A549 (cell line): Measurements from ENCODE around the gene TAAR9. TPM values are rescaled to one million over a fixed set of nuclear protein-coding genes. Genes with fewer than 3 reads are reported as not detected.

Experiments used
- ATAC-seq, 2 experiments: fragments of 200-7000 bp in 1 of 2; fragments of >200 bp in 1 of 2; cut with Nextera tagmentation in 1 of 2; cut with Tn5 transposase in 1 of 2; 3 replicates each; pipeline versions ENCODE4 v1.8.0 to v1.9.1; 2018 to 2020; ENCODE audit warnings: mild to moderate bottlenecking in 1 of 2, moderate library complexity in 1 of 2
- CTCF ChIA-PET: fragments of 300-600 bp; sonication (Branson Sonifier 250); formaldehyde crosslinking; extraction: SDS; loops from one replicate; lab custom pipeline; 2021; ENCODE audit warnings: antibody characterized with exemption, inconsistent platforms; lab: Yijun Ruan, JAX
- POLR2A ChIA-PET: fragments of 350-600 bp; formaldehyde crosslinking; extraction: SDS; loops from one replicate; lab custom pipeline; 2021; ENCODE audit warnings: antibody characterized with exemption, inconsistent platforms; lab: Yijun Ruan, JAX
- DNase-seq, 2 experiments: peaks; one replicate each; pipeline versions ENCODE4 v3.0.0 to v3.0.0-alpha.2; 2011 to 2016; ENCODE audit warnings: low read depth in 1 of 2, low spot score in 1 of 2
- FAIRE-seq: peaks from 2 replicates; lab custom pipeline; 2011; peaks lifted over from hg19 to GRCh38; lab: Jason Lieb, UNC
- H3K27ac ChIP-seq, 2 experiments: fragments of >200 bp; sonication (Bioruptor Twin); formaldehyde crosslinking; 3 replicates each; pipeline ENCODE4 v1.5.1; 2016 to 2017
- H3K4me1 ChIP-seq: fragments of >200 bp; sonication (Bioruptor Twin); formaldehyde crosslinking; 3 replicates; pipeline ENCODE4 v1.6.1; 2016
- H3K4me2 ChIP-seq: fragments of >200 bp; sonication (Bioruptor Twin); formaldehyde crosslinking; 3 replicates; pipeline ENCODE4 v1.6.1; 2016
- H3K4me3 ChIP-seq: fragments of >200 bp; sonication (Bioruptor Twin); formaldehyde crosslinking; 3 replicates; pipeline ENCODE4 v1.5.1; 2016
- H3K9me3 ChIP-seq: fragments of >200 bp; sonication (Bioruptor Twin); formaldehyde crosslinking; 3 replicates; pipeline ENCODE4 v1.6.1; 2016
- BHLHE40 ChIP-seq: IDR thresholded peaks from 2 replicates; pipeline ENCODE4 v1.6.1; 2012; ENCODE audit warnings: low read depth, low read length, inconsistent platforms
- CBX8 ChIP-seq: fragments of 200-600 bp; sonication (generic); IDR thresholded peaks from 2 replicates; pipeline ENCODE4 v1.6.1; 2016
- CEBPB ChIP-seq, 2 experiments: fragments of >200 bp in 1 of 2; sonication (Bioruptor Twin) in 1 of 2; formaldehyde crosslinking in 1 of 2; IDR thresholded peaks; 2 replicates each; pipeline ENCODE4 v1.6.1; 2012 to 2016
- CHD2 ChIP-seq: fragments of 150-350 bp; IDR thresholded peaks from 2 replicates; pipeline ENCODE4 v1.6.1; 2014; ENCODE audit warnings: low read length; ENCODE audit not compliant: partially characterized antibody
- CHD4 ChIP-seq: fragments of 200-600 bp; sonication (generic); IDR thresholded peaks from 2 replicates; pipeline ENCODE4 v1.6.1; 2016; ENCODE audit warnings: antibody characterized with exemption, mild to moderate bottlenecking, borderline replicate concordance
- EHF ChIP-seq: fragments of 250-450 bp; sonication (Bioruptor Pico); IDR thresholded peaks from 2 replicates; pipeline ENCODE4 v1.5.0; 2020; ENCODE audit warnings: mild to moderate bottlenecking
- GATA3 ChIP-seq: IDR thresholded peaks from 2 replicates; pipeline ENCODE4 v1.6.1; 2012; ENCODE audit warnings: borderline replicate concordance
- HDAC2 ChIP-seq: fragments of 200-600 bp; sonication (generic); IDR thresholded peaks from 2 replicates; pipeline ENCODE4 v1.6.1; 2016
- JUN ChIP-seq, 2 experiments: fragments of >200 bp; sonication (Bioruptor Twin); formaldehyde crosslinking; IDR thresholded peaks; 2 replicates in 1 of 2; 3 replicates in 1 of 2; pipeline ENCODE4 v1.6.1; 2016 to 2017
- KDM1A ChIP-seq: fragments of 200-600 bp; sonication (generic); IDR thresholded peaks from 2 replicates; pipeline ENCODE4 v1.6.1; 2016; ENCODE audit warnings: low read depth, mild to moderate bottlenecking
- MAFK ChIP-seq: fragments of 450-650 bp; IDR thresholded peaks from 2 replicates; pipeline ENCODE4 v1.6.1; 2014; ENCODE audit not compliant: partially characterized antibody
- MAZ ChIP-seq: fragments of 150-350 bp; IDR thresholded peaks from 2 replicates; pipeline ENCODE4 v1.6.1; 2014; ENCODE audit warnings: antibody characterized with exemption, low read depth, low read length, borderline replicate concordance
- NR3C1 ChIP-seq: fragments of >200 bp; sonication (Bioruptor Twin); formaldehyde crosslinking; IDR thresholded peaks from 3 replicates; pipeline ENCODE4 v1.6.1; 2017
- PHF8 ChIP-seq: fragments of 200-600 bp; sonication (generic); IDR thresholded peaks from 2 replicates; pipeline ENCODE4 v1.6.1; 2016; ENCODE audit warnings: low read depth, mild to moderate bottlenecking, antibody characterized with exemption, moderate library complexity, borderline replicate concordance
- POLR2A ChIP-seq: IDR thresholded peaks from 2 replicates; pipeline ENCODE4 v1.6.1; 2012; ENCODE audit warnings: mild to moderate bottlenecking, low read length
- POLR2AphosphoS2 ChIP-seq: conservative IDR thresholded peaks from 2 replicates; pipeline ENCODE4 v1.6.1; 2012; ENCODE audit warnings: low read length, improper control_type of control experiment, inconsistent platforms
- RAD21 ChIP-seq, 2 experiments: fragments of >200 bp in 1 of 2; sonication (Bioruptor Twin) in 1 of 2; formaldehyde crosslinking in 1 of 2; IDR thresholded peaks in 1 of 2; conservative IDR thresholded peaks in 1 of 2; 2 replicates in 1 of 2; 3 replicates in 1 of 2; pipeline ENCODE4 v1.6.1; 2012 to 2018; ENCODE audit warnings: inconsistent platforms in 1 of 2
- RNF2 ChIP-seq: fragments of 200-600 bp; sonication (generic); IDR thresholded peaks from 2 replicates; pipeline ENCODE4 v1.6.1; 2016; ENCODE audit warnings: low read depth, mild to moderate bottlenecking, antibody characterized with exemption, moderate library complexity, borderline replicate concordance
- SREBF2 ChIP-seq: fragments of 450-650 bp; IDR thresholded peaks from 2 replicates; pipeline ENCODE4 v1.6.1; 2014; ENCODE audit warnings: mild to moderate bottlenecking, moderate library complexity
- TP53 ChIP-seq: fragments of 250-450 bp; sonication (Bioruptor Pico); IDR thresholded peaks from 2 replicates; pipeline ENCODE4 v1.5.0; 2021; ENCODE audit warnings: mild to moderate bottlenecking, moderate library complexity
- ZFP36 ChIP-seq: fragments of 450-650 bp; IDR thresholded peaks from 2 replicates; pipeline ENCODE4 v1.6.1; 2014; ENCODE audit warnings: borderline replicate concordance; ENCODE audit not compliant: partially characterized antibody
- WGBS: methylation state at CpG from one replicate; pipeline ENCODE4 v1.1.6; 2017; ENCODE audit errors: missing lambda C conversion rate; 5-methylcytosine and 5-hydroxymethylcytosine counted together
- polyA plus RNA-seq, 4 experiments: library from polyadenylated mRNA; depleted of rRNA in 3 of 4; stranded (reverse); fragments of >200 nt; fragmentation: RNase III in 1 of 4; extraction: RNeasy Plus Mini Kit Qiagen cat#74134 plus additional on column Dnase treatment in 1 of 4; gene quantifications; 2 replicates in 3 of 4; 3 replicates in 1 of 4; pipeline ENCODE4 v1.2.3, GENCODE V29; 2011 to 2017
- TF ChIP-seq, protein P1 (sequence below): fragments of 450-650 bp; IDR thresholded peaks from 2 replicates; pipeline ENCODE4 v1.6.1; 2014; ENCODE audit warnings: antibody characterized with exemption
- TF ChIP-seq, protein P2 (sequence below): IDR thresholded peaks from 2 replicates; pipeline ENCODE4 v1.6.1; 2012
- TF ChIP-seq, protein P3 (sequence below): IDR thresholded peaks from 2 replicates; pipeline ENCODE4 v1.6.1; 2012
- TF ChIP-seq, protein P4 (sequence below): fragments of >200 bp; sonication (Bioruptor Twin); formaldehyde crosslinking; IDR thresholded peaks from 3 replicates; pipeline ENCODE4 v1.6.1; 2016

The TAAR9 gene
- polyA plus RNA-seq, 2 of the 4 experiments (the other 2 are of a cell fraction) = not detected

DNA sequence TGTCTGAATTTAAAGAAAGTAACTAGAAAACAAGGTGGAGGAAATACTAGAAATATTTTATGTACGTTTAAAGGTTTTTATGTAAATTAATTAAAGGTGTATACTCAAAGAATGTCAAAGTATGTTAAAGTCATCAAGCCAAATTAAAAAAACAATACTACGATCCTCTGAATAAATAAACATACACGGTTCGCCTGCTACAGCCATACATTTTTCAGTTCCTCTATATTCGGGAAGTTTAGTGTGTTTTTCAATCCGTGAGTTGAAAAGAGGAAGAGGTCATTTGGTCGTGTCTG, 25.8 kb upstream of the TAAR9 start:
- FAIRE-seq = no peak
- 4% methylated on average over 7 of the region's 7 CpGs for WGBS
- POLR2A ChIA-PET = interaction anchor here (1.5 kb wide), 2 partner anchors 286 to 302 kb away, joined by 4 to 5 read pairs; partner anchors contain the start of genes RPS12 and SLC18B1

DNA sequence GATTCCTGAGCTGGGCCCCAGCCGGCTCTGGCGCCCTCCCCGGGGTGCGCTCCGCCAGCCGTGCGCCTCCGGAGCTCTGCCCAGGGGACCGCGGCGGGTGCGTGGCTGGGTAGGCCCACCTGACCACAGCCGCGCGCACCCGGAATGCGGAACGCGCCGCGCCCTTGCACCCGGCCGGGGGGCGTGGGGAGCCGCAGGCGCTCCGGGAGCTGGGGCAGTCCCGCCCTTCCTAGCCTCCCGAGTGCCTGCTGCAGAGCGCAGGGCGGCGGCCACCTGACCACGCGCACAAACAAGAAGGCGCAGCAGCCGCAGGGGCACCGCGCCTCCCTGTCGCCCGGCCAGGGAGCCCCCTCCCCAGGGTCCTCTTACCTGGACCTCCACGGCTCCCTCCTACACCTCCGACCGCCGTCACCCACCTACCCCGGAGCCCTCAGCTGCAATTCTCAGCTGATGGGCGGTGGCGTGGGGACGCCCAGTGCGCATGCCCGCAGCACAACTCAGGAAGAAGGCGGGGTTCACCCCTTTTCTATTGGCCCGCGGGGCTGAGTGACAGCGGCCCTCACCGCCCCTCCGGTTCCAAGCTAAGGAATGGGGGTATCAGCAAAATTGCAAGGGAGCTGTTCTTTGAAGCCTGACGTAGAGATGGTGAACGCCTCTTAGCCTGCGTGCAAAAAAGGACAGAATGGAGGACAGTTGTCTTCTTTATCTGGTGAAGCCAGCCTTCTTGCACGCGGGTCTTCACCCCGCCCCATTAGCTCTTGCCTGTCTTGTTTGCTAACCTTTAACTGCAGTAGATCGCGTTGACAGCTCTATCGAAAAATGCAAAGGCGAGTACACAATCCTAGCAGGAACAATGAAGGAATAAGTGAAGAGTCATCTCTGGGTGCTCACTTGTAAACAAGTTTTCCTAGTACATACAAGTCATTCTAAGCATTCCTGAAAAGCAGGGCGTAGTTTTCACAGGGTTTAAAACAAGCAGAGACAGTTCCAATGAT, 25.1 kb upstream of the TAAR9 start, which contains the start of gene STX7:
Gene STX7 (minus strand): TSS at position 479 of the 995 bp plus-strand sequence. CDS start 9,586 bp downstream, outside the sequence.
- no peaks in the 10 kb centered on the region for H3K9me3 ChIP-seq
- CTCF ChIA-PET = interaction anchor here (1.0 to 1.1 kb wide), 2 partner anchors 17 to 234 kb away, joined by 4 to 6 read pairs; no protein-coding TSS in a partner anchor
- peak within 1 kb of the TSS; percentile 89 for H3K4me2 ChIP-seq
- TF ChIP-seq, protein P1, sequence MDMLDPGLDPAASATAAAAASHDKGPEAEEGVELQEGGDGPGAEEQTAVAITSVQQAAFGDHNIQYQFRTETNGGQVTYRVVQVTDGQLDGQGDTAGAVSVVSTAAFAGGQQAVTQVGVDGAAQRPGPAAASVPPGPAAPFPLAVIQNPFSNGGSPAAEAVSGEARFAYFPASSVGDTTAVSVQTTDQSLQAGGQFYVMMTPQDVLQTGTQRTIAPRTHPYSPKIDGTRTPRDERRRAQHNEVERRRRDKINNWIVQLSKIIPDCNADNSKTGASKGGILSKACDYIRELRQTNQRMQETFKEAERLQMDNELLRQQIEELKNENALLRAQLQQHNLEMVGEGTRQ = peak; percentile 24; the same call in 1 of the 2 replicates
- TF ChIP-seq POLR2A (peak; percentile 77), JUN (IDR thresholded peaks at IDR 0.05) (peak in 1 of 2 experiments; percentile 54; a peak in 2 of 5 replicates), MAFK (peak; percentile 81), BHLHE40 (no peak), CHD2 (no peak), PHF8 (peak; percentile 48; the same call in 1 of the 2 replicates), GATA3 (no peak; the same call in 1 of the 2 replicates), RAD21 (conservative IDR thresholded peaks at IDR 0.05 in 1 of 2, IDR thresholded peaks at IDR 0.05 in 1 of 2) (0 out of 5 replicates have a peak, but pooled peaks of 1 of the 2 experiments have one; percentile 13)
- TF ChIP-seq, protein P2, sequence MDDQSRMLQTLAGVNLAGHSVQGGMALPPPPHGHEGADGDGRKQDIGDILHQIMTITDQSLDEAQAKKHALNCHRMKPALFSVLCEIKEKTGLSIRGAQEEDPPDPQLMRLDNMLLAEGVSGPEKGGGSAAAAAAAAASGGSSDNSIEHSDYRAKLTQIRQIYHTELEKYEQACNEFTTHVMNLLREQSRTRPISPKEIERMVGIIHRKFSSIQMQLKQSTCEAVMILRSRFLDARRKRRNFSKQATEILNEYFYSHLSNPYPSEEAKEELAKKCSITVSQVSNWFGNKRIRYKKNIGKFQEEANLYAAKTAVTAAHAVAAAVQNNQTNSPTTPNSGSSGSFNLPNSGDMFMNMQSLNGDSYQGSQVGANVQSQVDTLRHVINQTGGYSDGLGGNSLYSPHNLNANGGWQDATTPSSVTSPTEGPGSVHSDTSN = peak; percentile 92
- TF ChIP-seq, protein P3, sequence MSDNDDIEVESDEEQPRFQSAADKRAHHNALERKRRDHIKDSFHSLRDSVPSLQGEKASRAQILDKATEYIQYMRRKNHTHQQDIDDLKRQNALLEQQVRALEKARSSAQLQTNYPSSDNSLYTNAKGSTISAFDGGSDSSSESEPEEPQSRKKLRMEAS = peak; percentile 48; the same call in 1 of the 2 replicates
- TF ChIP-seq, protein P4, sequence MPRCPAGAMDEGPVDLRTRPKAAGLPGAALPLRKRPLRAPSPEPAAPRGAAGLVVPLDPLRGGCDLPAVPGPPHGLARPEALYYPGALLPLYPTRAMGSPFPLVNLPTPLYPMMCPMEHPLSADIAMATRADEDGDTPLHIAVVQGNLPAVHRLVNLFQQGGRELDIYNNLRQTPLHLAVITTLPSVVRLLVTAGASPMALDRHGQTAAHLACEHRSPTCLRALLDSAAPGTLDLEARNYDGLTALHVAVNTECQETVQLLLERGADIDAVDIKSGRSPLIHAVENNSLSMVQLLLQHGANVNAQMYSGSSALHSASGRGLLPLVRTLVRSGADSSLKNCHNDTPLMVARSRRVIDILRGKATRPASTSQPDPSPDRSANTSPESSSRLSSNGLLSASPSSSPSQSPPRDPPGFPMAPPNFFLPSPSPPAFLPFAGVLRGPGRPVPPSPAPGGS = peak; percentile 57; the same call in 1 of the 3 replicates
- ATAC-seq = peak; percentile 96 to 98
- peak within 1 kb of the TSS; percentile 67 to 93 for H3K27ac ChIP-seq
- peaks cover 12% of the 10 kb centered on the region for H3K4me1 ChIP-seq
- peak within 1 kb of the TSS; percentile 61 for H3K4me3 ChIP-seq
- no peak for FAIRE-seq
- peak; percentile 79 to 82 for DNase-seq
- POLR2A ChIA-PET = interaction anchor here (1.2 to 1.5 kb wide), 3 partner anchors 179 to 301 kb away, joined by 4 to 5 read pairs (median 4); partner anchors contain the start of genes RPS12 and SLC18B1
- WGBS = 4% methylated on average over 19 of the region's 67 CpGs

More for the DNA sequence above, 25.8 kb upstream of the TAAR9 start:
- Histone ChIP-seq H3K4me1 (peaks cover 12% of the 10 kb centered on the region), H3K9me3 (no peaks in the 10 kb centered on the region), H3K4me2 (peak overlapping the region; percentile 89), H3K4me3 (peak overlapping the region; percentile 61), H3K27ac (peak overlapping the region; percentile 67 to 93)
- DNase-seq = no peak
- no peak for ATAC-seq
- CTCF ChIA-PET = no interaction called here
- TF ChIP-seq BHLHE40 (no peak), TP53 (CRISPR knock-in tag) (no peak), MAZ (no peak)

DNA sequence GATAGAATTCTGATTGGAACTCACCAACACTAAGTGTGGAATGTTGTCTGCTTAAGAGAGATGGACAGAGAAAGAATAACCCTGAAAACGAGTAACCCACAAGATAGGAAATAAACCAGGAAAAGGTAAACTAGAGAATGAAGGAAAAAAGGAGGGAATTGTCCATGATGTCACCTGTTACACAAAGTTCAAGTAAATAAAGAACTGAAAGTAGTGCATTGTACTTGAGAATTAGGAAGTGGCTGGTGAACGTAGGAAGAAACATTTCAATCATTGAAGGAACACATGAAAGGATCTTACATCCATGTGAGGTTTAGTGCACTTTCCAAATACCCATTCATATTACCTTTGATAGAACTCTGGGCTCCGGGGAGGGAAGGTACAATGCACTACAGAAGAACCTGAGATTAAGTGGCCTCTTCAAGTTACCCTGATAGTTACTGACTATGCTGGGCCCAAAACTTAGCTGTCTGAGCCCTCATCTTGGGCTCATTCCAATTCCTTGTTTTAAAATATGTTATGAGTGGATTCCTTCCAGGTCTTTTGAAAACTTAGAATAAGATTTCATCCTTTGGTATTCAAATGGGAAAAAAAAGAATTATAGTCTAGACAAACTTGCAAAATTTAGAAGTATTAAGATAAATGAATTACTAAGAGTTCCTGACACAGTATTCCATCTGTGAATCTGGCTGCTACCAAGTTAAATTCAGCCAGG, 24.1 kb upstream of the TAAR9 start:
- ChIA-PET POLR2A (interaction anchor here (1.2 kb wide), 1 partner anchor 180 kb away, joined by 4 read pairs; no protein-coding TSS in a partner anchor), CTCF (interaction anchor here (1.1 to 1.4 kb wide), 2 partner anchors 16 to 234 kb away, joined by 4 read pairs; no protein-coding TSS in a partner anchor)
- no peaks in the 10 kb centered on the region for H3K9me3 ChIP-seq
- peak overlapping the region; percentile 85 for H3K4me2 ChIP-seq
- H3K4me1 ChIP-seq = peaks cover 12% of the 10 kb centered on the region
- H3K27ac ChIP-seq = no peak overlapping the region
- no peak overlapping the region; the same call in 2 of the 3 replicates for H3K4me3 ChIP-seq
- ATAC-seq (no peak), DNase-seq (no peak), FAIRE-seq (no peak)
- WGBS = 41% methylated on average over 3 of the region's 3 CpGs
- TF ChIP-seq SREBF2 (no peak), HDAC2 (no peak), CBX8 (no peak), EHF (no peak), ZFP36 (no peak), POLR2AphosphoS2 (no peak), CHD4 (no peak), NR3C1 (no peak), KDM1A (no peak), CEBPB (IDR thresholded peaks at IDR 0.05) (no peak), RNF2 (no peak)
- TF ChIP-seq, protein P4 = no peak
- TF ChIP-seq, protein P2 = no peak
